HEK293T (cell line): ENCODE results near the gene NECTIN4.

Experiments used
- CTCF ChIA-PET: fragments of 350-600 bp; formaldehyde crosslinking; extraction: SDS; loops from one replicate; lab custom pipeline; 2021; ENCODE audit warnings: antibody characterized with exemption, inconsistent platforms; lab: Yijun Ruan, JAX
- POLR2A ChIA-PET: fragments of 350-600 bp; formaldehyde crosslinking; extraction: SDS; loops from one replicate; lab custom pipeline; 2020; ENCODE audit warnings: antibody characterized with exemption, inconsistent platforms; lab: Yijun Ruan, JAX
- DNase-seq: peaks from one replicate; pipeline ENCODE4 v3.0.0; 2012; ENCODE audit warnings: mixed read lengths; ENCODE audit errors: extremely low spot score
- ARNT ChIP-seq: fragments of 450-650 bp; IDR thresholded peaks from 2 replicates; pipeline ENCODE4 v1.6.1; 2017; ENCODE audit warnings: mild to moderate bottlenecking
- BHLHE40 ChIP-seq: fragments of 450-650 bp; IDR thresholded peaks from 2 replicates; pipeline ENCODE4 v1.6.1; 2016; ENCODE audit warnings: mild to moderate bottlenecking, moderate library complexity, borderline replicate concordance
- CTBP1 ChIP-seq: fragments of 450-650 bp; IDR thresholded peaks from 2 replicates; pipeline ENCODE4 v1.6.1; 2016; ENCODE audit warnings: borderline replicate concordance
- ELF4 ChIP-seq: fragments of 450-650 bp; IDR thresholded peaks from 2 replicates; pipeline ENCODE4 v1.6.1; 2017; ENCODE audit warnings: antibody characterized with exemption
- FOXA1 ChIP-seq: fragments of 450-650 bp; IDR thresholded peaks from 2 replicates; pipeline ENCODE4 v1.6.1; 2016; ENCODE audit warnings: mild to moderate bottlenecking
- FOXK2 ChIP-seq: fragments of 450-650 bp; IDR thresholded peaks from 2 replicates; pipeline ENCODE4 v1.6.1; 2016; ENCODE audit warnings: mild to moderate bottlenecking
- FOXM1 ChIP-seq: fragments of 450-650 bp; IDR thresholded peaks from 2 replicates; pipeline ENCODE4 v1.6.1; 2017; ENCODE audit warnings: mild to moderate bottlenecking, borderline replicate concordance
- HDGF ChIP-seq: fragments of 450-650 bp; IDR thresholded peaks from 2 replicates; pipeline ENCODE4 v1.6.1; 2017; ENCODE audit warnings: antibody characterized with exemption, borderline replicate concordance
- L3MBTL2 ChIP-seq: fragments of 450-650 bp; conservative IDR thresholded peaks from 2 replicates; pipeline ENCODE4 v1.6.1; 2016; ENCODE audit warnings: mild to moderate bottlenecking
- LEF1 ChIP-seq: fragments of 450-650 bp; IDR thresholded peaks from 2 replicates; pipeline ENCODE4 v1.6.1; 2017; ENCODE audit warnings: mild to moderate bottlenecking, borderline replicate concordance
- NFRKB ChIP-seq: fragments of 450-650 bp; IDR thresholded peaks from 2 replicates; pipeline ENCODE4 v1.6.1; 2016; ENCODE audit warnings: mild to moderate bottlenecking, moderate library complexity
- SP1 ChIP-seq: fragments of 450-650 bp; IDR thresholded peaks from 2 replicates; pipeline ENCODE4 v1.6.1; 2017
- SUZ12 ChIP-seq: fragments of 450-650 bp; IDR thresholded peaks from 2 replicates; pipeline ENCODE4 v1.6.1; 2016; ENCODE audit warnings: mild to moderate bottlenecking
- TARDBP ChIP-seq: fragments of 450-650 bp; IDR thresholded peaks from 2 replicates; pipeline ENCODE4 v1.6.1; 2016
- ZNF384 ChIP-seq: fragments of 450-650 bp; IDR thresholded peaks from 2 replicates; pipeline ENCODE4 v1.6.1; 2016
- TF ChIP-seq, protein P1 (sequence below): fragments of 450-650 bp; IDR thresholded peaks from 2 replicates; pipeline ENCODE4 v1.6.1; 2016

Gene NECTIN4

DNA sequence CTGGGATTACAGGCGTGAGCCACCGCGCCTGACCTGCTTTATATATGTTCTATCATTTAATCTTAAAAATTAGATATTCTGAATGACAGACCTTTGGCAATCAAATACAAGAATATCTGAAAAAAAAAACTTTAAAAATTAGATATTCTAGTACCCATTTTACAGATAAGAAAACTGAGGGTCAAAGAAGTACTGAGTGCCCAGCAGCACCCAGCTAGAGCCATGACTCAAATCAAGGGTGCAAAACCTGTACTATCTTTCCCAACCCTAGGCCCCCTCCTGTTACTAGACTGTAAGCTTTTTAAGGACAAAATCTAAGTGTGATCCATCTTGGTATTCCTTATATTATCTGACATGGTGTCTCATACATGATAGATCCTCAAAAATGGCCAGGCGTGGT is 27.9 kb downstream of the NECTIN4 start:
- POLR2A ChIA-PET, result interaction anchor here (2.6 kb wide), 1 partner anchor 16 kb away, joined by 6 read pairs; the partner anchor contains the start of gene USF1
- TF ChIP-seq FOXM1 (no peak), CTBP1 (no peak), L3MBTL2 (no peak), BHLHE40 (no peak), NFRKB (no peak), SUZ12 (no peak), FOXK2 (no peak), ZNF384 (no peak), FOXA1 (no peak), LEF1 (no peak), HDGF (no peak), TARDBP (no peak), SP1 (no peak), ELF4 (no peak), ARNT (no peak)
- TF ChIP-seq, protein P1, sequence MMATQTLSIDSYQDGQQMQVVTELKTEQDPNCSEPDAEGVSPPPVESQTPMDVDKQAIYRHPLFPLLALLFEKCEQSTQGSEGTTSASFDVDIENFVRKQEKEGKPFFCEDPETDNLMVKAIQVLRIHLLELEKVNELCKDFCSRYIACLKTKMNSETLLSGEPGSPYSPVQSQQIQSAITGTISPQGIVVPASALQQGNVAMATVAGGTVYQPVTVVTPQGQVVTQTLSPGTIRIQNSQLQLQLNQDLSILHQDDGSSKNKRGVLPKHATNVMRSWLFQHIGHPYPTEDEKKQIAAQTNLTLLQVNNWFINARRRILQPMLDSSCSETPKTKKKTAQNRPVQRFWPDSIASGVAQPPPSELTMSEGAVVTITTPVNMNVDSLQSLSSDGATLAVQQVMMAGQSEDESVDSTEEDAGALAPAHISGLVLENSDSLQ, result no peak
- CTCF ChIA-PET, result no interaction called here
- DNase-seq, result no peak

DNA sequence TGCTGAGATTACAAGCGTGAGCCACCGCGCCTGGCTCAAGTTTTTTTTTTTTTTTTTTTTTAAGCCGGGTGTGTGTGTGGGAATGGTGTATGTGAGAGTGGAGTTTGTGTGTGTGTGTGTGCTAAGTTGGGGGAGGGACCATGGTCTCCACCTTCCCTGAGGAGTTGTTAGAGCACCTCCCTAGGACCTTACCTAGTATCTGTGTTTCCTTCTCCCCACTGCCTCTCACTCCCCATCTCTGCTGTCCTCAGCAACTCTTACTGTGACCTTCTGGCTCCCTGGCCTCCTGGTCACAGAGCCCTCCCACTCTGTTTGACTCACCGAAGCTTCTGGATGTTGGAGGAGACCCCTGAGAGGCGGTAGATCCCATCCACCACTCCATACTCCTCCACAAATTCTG is 30.1 kb downstream of the NECTIN4 start:
- ChIA-PET CTCF (no interaction called here), POLR2A (interaction anchor here (1.1 to 2.6 kb wide), 2 partner anchors 10 to 13 kb away, joined by 5 to 6 read pairs; partner anchors contain the start of gene USF1)
- DNase-seq, result no peak
- TF ChIP-seq LEF1, result no peak
- no peak for TF ChIP-seq FOXK2
- no peak for TF ChIP-seq ELF4
- TF ChIP-seq L3MBTL2, result no peak
- TF ChIP-seq ARNT, result no peak
- no peak for TF ChIP-seq BHLHE40
- no peak for TF ChIP-seq NFRKB
- TF ChIP-seq HDGF, result no peak
- TF ChIP-seq TARDBP, result no peak
- TF ChIP-seq FOXA1, result no peak
- TF ChIP-seq ZNF384, result no peak
- TF ChIP-seq CTBP1, result no peak

DNA sequence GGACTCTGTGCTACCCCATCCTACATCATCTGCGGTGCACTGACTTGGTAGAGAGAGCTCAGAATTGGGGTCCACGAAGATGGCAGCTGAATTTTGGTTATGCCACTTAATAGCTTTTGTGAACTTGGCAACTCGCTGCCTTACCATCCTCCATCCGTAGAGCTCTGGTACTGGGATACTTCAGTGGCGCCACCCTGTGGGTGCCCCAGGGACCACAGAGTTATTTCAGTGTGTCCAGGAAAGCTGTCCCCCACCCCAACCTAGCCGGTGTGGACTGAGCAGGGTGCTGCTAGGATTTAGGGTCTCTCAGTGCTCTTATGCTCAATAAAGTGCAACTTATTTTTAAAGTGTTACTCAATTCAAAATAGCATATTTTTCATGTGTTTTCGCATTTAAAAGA is 34.6 kb downstream of the NECTIN4 start:
- TF ChIP-seq LEF1 (no peak), BHLHE40 (no peak), NFRKB (no peak), SUZ12 (no peak), ZNF384 (no peak), TARDBP (no peak), ELF4 (no peak), ARNT (no peak), L3MBTL2 (no peak), FOXK2 (no peak), FOXA1 (no peak), HDGF (no peak), SP1 (no peak), CTBP1 (no peak)
- TF ChIP-seq, protein P1, result no peak
- POLR2A ChIA-PET, result interaction anchor here (1.3 to 1.4 kb wide), 2 partner anchors 9 kb away, joined by 4 read pairs; partner anchors contain the start of gene USF1
- DNase-seq, result no peak
- CTCF ChIA-PET, result no interaction called here

DNA sequence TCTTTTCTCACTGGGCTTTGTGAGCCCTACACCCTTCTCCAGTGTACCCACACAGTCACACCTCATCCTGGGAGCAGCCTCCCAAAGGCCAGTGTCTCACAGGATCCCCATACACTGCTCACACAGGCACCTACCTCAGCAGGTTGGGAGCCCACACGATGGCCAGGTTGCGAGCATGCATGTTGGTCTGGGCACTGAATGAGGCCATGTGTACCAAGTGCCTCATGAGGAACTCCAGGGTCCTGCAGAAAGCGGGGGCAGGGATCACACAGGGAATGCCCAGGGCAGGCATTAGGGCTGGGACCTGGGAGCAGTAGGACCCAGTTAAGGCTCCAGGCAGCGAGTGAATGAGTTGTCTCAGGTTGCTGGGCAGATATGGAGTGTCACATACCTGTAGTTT is 35.1 kb downstream of the NECTIN4 start:
- POLR2A ChIA-PET, result interaction anchor here (1.4 kb wide), 1 partner anchor 9 kb away, joined by 4 read pairs; the partner anchor contains the start of gene USF1
- DNase-seq, result no peak
- TF ChIP-seq, protein P1, result no peak
- TF ChIP-seq ARNT, result no peak
- TF ChIP-seq L3MBTL2, result no peak
- TF ChIP-seq SUZ12, result no peak
- TF ChIP-seq FOXM1, result no peak
- TF ChIP-seq ZNF384, result no peak
- no peak for TF ChIP-seq FOXK2
- CTCF ChIA-PET, result no interaction called here

DNA sequence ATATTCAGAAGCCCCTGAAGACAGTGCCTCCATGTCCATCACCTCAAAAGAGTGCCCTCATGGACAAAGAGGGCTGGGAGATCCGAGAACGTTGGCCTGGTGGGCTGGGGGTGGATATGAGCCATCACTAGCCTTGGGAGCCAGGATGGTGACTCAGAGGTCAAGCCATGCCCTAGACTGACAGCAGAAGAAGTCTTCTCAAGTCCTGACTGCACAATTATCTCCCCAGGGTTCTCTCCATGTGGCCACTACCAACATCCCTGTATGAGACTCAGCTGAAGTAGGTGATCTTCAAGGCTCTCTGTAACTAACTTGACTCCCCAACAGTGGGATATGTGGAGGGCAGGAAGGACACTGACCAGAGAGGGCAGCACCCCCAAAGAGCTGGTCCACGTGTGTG is 36.5 kb downstream of the NECTIN4 start:
- DNase-seq, result no peak
- ChIA-PET POLR2A (no interaction called here), CTCF (no interaction called here)
- no peak for TF ChIP-seq NFRKB
- TF ChIP-seq, protein P1, result no peak
- no peak for TF ChIP-seq FOXM1
- TF ChIP-seq FOXK2, result no peak
- no peak for TF ChIP-seq SP1
- TF ChIP-seq HDGF, result no peak
- no peak for TF ChIP-seq FOXA1
- TF ChIP-seq CTBP1, result no peak
- TF ChIP-seq BHLHE40, result no peak
- no peak for TF ChIP-seq LEF1
- TF ChIP-seq SUZ12, result no peak
- TF ChIP-seq ELF4, result no peak
- TF ChIP-seq ARNT, result no peak
- no peak for TF ChIP-seq ZNF384
- no peak for TF ChIP-seq TARDBP
- TF ChIP-seq L3MBTL2, result no peak
